Endothelial cell of umbilical vein (primary cell): ENCODE measurements around the gene BCL2L13. TPM values are rescaled to one million over a fixed set of nuclear protein-coding genes. Genes with fewer than 3 reads are reported as not detected.

Experiments used
- BruUV-seq: library from RNA; stranded (reverse); fragments of 400-500 nt; replicated peaks from 2 replicates; lab custom pipeline; 2021; lab: Mats Ljungman, UMichigan
- CTCF ChIA-PET: fragments of 300-600, 350-600 bp; sonication (Branson Sonifier 250); formaldehyde crosslinking; loops from one replicate; lab custom pipeline; 2021; ENCODE audit warnings: antibody characterized with exemption, inconsistent platforms; lab: Charles Lee
- POLR2A ChIA-PET: fragments of 300-600, 350-600 bp; sonication (Branson Sonifier 250); formaldehyde crosslinking; loops from one replicate; lab custom pipeline; 2021; ENCODE audit warnings: antibody characterized with exemption, inconsistent platforms; lab: Charles Lee
- DNase-seq: peaks from one replicate; pipeline ENCODE4 v3.0.0-alpha.2; 2011; ENCODE audit warnings: low read depth, low spot score
- FAIRE-seq: peaks from 2 replicates; lab custom pipeline; 2011; peaks lifted over from hg19 to GRCh38; lab: Jason Lieb, UNC
- H2AFZ ChIP-seq: 2 replicates; pipeline ENCODE4 v1.6.0; 2012; ENCODE audit warnings: low read depth, low read length, control low read depth, inconsistent platforms
- H3K27ac ChIP-seq: 2 replicates; pipeline ENCODE4 v1.5.1; 2011; ENCODE audit warnings: low read depth, mild to moderate bottlenecking, control low read depth, low read length, moderate library complexity; ENCODE audit not compliant: insufficient read depth
- H3K27me3 ChIP-seq, 2 experiments: 2 replicates each; pipeline versions ENCODE4 v1.6.0 to v1.6.1; 2011; ENCODE audit warnings: low read length in 2 of 2, mixed read lengths in 1 of 2; ENCODE audit not compliant: control insufficient read depth in 2 of 2, insufficient read depth in 2 of 2
- H3K36me3 ChIP-seq, 2 experiments: 2 replicates in 1 of 2; 3 replicates in 1 of 2; pipeline ENCODE4 v1.5.1; 2011; ENCODE audit warnings: low read length in 2 of 2, mild to moderate bottlenecking in 1 of 2, moderate library complexity in 1 of 2; ENCODE audit not compliant: control insufficient read depth in 2 of 2, insufficient read depth in 2 of 2; ENCODE audit errors: extremely low read depth in 1 of 2
- H3K4me1 ChIP-seq: 3 replicates; pipeline ENCODE4 v1.5.1; 2011; ENCODE audit warnings: mild to moderate bottlenecking, low read length; ENCODE audit not compliant: control insufficient read depth, insufficient read depth; ENCODE audit errors: extremely low read depth
- H3K4me2 ChIP-seq: 2 replicates; pipeline ENCODE4 v1.6.1; 2011; ENCODE audit warnings: low read length, control low read depth, mixed read lengths; ENCODE audit not compliant: insufficient read depth
- H3K4me3 ChIP-seq, 3 experiments: fragments of 200-600 bp in 1 of 3; sonication (generic), shearing (Covaris generic) in 1 of 3; replicated peaks in 1 of 3; 2 replicates each; pipeline ENCODE4 v1.5.1; 2011 to 2016; ENCODE audit warnings: control low read depth in 3 of 3, low read length in 3 of 3, mild to moderate bottlenecking in 2 of 3, inconsistent platforms in 1 of 3, low read depth in 1 of 3, moderate library complexity in 1 of 3; ENCODE audit not compliant: insufficient read depth in 1 of 3
- H3K79me2 ChIP-seq: 2 replicates; pipeline ENCODE4 v1.6.0; 2012; ENCODE audit warnings: low read length, inconsistent platforms; ENCODE audit not compliant: control insufficient read depth, insufficient read depth
- H3K9ac ChIP-seq: replicated peaks from 2 replicates; pipeline ENCODE3; 2011; ENCODE audit warnings: low read length, control low read depth; ENCODE audit not compliant: insufficient read depth; ENCODE audit errors: extremely low read depth
- H3K9me1 ChIP-seq: replicated peaks from 3 replicates; pipeline ENCODE4 v1.6.0; 2011; ENCODE audit warnings: mild to moderate bottlenecking, low read length; ENCODE audit not compliant: control insufficient read depth, insufficient read depth; ENCODE audit errors: extremely low read depth
- H3K9me3 ChIP-seq: replicated peaks from 2 replicates; pipeline ENCODE4 v1.5.1; 2012; ENCODE audit warnings: low read length, inconsistent platforms; ENCODE audit not compliant: control insufficient read depth, insufficient read depth
- H4K20me1 ChIP-seq: replicated peaks from 2 replicates; pipeline ENCODE3; 2011; ENCODE audit warnings: mild to moderate bottlenecking, low read length; ENCODE audit not compliant: control insufficient read depth, insufficient read depth; ENCODE audit errors: extremely low read depth
- EZH2 ChIP-seq: IDR thresholded peaks from 2 replicates; pipeline ENCODE4 v1.6.1; 2012; ENCODE audit warnings: borderline replicate concordance, low read depth, mild to moderate bottlenecking, moderate library complexity, low read length, inconsistent platforms; ENCODE audit not compliant: severe bottlenecking
- GATA2 ChIP-seq: IDR thresholded peaks from 2 replicates; pipeline ENCODE4 v1.7.0; 2011; ENCODE audit warnings: low read depth, mild to moderate bottlenecking, moderate library complexity, mixed read lengths, low read length; ENCODE audit not compliant: insufficient read length, insufficient read depth
- JUN ChIP-seq: IDR thresholded peaks from 2 replicates; pipeline ENCODE4 v1.6.1; 2011; ENCODE audit warnings: borderline replicate concordance, low read depth; ENCODE audit not compliant: insufficient read length, insufficient read depth
- MYC ChIP-seq: IDR thresholded peaks from one replicate; pipeline ENCODE4 v1.6.1; 2011; ENCODE audit warnings: mild to moderate bottlenecking, low read depth, low read length
- POLR2AphosphoS5 ChIP-seq: IDR thresholded peaks from 2 replicates; pipeline ENCODE4 v1.6.1; 2012; ENCODE audit warnings: low read depth, mild to moderate bottlenecking, control low read depth, low read length, moderate library complexity; ENCODE audit not compliant: insufficient read depth
- dilution Hi-C: fragments of 300-500 bp; cut with MboI; formaldehyde crosslinking; loops from one replicate; pipeline ENCODE4 v1.15.0; 2019; ENCODE audit warnings: low sequenced_read_pairs; ENCODE audit not compliant: extremely low pct_ligation_motif_present
- intact Hi-C: fragments of 100-400 bp; cut with micrococcal nuclease; formaldehyde crosslinking; loops from one replicate; pipeline ENCODE4 v1.10.0; 2022
- polyA plus RNA-seq, 4 experiments: library from polyadenylated mRNA; depleted of rRNA in 3 of 4; stranded (reverse) in 3 of 4; unstranded in 1 of 4; fragments of >200 nt; gene quantifications; 2 replicates each; pipeline versions ENCODE4 v1.2.1 to v1.2.3, GENCODE V29; 2011 to 2012; ENCODE audit warnings: missing spikeins in 1 of 4
- total RNA-seq: library from RNA; stranded (reverse); gene quantifications from 2 replicates; pipeline ENCODE4 v1.2.3, GENCODE V29; 2021
- TF ChIP-seq, protein P1 (sequence below): IDR thresholded peaks from 2 replicates; pipeline ENCODE4 v1.6.1; 2011; ENCODE audit not compliant: insufficient read depth, insufficient read length

The BCL2L13 gene
- total and polyA plus RNA-seq, 2 donors (not counting 3 experiments of a cell fraction or from before 2014, with no cell fraction given) = 28.1 to 36.2 TPM

DNA sequence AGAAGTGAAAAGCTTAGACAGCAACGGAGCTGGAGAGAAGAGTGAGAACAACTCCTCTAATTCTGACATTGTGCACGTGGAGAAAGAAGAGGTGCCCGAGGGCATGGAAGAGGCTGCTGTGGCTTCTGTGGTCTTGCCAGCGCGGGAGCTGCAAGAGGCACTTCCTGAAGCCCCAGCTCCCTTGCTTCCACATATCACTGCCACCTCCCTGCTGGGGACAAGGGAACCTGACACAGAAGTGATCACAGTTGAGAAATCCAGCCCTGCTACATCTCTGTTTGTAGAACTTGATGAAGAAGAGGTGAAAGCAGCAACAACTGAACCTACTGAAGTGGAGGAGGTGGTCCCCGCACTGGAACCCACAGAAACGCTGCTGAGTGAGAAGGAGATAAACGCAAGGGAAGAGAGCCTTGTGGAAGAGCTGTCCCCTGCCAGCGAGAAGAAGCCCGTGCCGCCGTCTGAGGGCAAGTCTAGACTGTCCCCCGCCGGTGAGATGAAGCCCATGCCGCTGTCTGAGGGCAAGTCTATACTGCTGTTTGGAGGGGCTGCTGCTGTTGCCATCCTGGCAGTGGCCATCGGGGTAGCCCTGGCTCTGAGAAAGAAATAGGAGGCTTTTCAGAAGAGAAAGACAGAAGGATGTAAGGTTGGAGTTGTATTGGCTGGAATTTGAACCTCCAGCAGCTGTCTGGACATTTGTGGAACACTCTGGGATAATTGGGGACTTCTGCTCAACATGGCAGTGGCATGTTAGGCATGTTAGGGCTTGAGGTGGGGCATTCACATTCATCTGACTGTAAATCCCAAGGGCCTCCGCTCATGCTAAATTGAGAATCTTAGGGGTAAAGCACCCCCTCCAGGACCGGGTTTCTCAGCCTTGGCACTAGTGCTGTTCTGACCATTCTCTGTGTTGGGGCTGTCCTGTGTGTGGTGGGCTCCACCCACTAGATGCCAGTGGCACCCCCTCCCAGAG, 88.7 kb downstream of the BCL2L13 start:
- H2AFZ ChIP-seq = no peak overlapping the region
- no peaks in the 10 kb centered on the region for H3K9me1 ChIP-seq
- no peak for TF ChIP-seq GATA2
- DNase-seq = no peak
- CTCF ChIA-PET = interaction anchor here (1.2 kb wide), 1 partner anchor 15 kb away, joined by 3 read pairs; no protein-coding TSS in a partner anchor
- peaks cover 7 to 14% of the 10 kb centered on the region in 2 experiments for H3K36me3 ChIP-seq
- H3K4me1 ChIP-seq = no peaks in the 10 kb centered on the region
- dilution Hi-C loops = no loop called here
- FAIRE-seq = no peak
- H3K79me2 ChIP-seq = peaks cover 5% of the 10 kb centered on the region
- H4K20me1 ChIP-seq = peaks cover 3% of the 10 kb centered on the region
- H3K4me3 ChIP-seq = no peak overlapping the region
- intact Hi-C loops = no loop called here
- H3K9ac ChIP-seq = no peak overlapping the region
- POLR2A ChIA-PET = no interaction called here
- H3K4me2 ChIP-seq = no peak overlapping the region
- TSS peak; percentile 21 for BruUV-seq
- H3K27me3 ChIP-seq = no peaks in the 10 kb centered on the region
- H3K27ac ChIP-seq = no peak overlapping the region
- H3K9me3 ChIP-seq = no peaks in the 10 kb centered on the region

DNA sequence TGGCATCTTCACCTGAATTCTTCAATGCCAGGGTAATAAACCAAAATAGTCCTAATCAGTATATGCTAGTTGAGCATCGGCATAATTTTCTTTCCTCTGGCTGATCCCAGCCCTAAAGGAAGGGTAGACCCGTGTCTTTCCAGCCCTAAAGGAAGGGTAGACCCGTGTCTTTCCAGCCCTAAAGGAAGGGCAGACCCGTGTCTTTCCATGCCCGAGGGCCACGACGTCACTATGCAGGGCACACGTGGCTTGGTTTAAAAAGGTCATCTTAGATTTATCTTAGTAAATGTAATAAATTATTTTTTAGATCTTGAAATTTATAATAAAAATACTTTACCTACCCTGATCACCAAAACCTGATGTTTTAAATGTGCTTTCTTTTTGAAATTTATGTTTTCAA, 90.2 kb downstream of the BCL2L13 start:
- no peak overlapping the region for H3K27ac ChIP-seq
- H3K9me3 ChIP-seq = no peaks in the 10 kb centered on the region
- BruUV-seq = no TSS peak
- no peak overlapping the region for H3K4me2 ChIP-seq
- DNase-seq (no peak), FAIRE-seq (no peak)
- POLR2A ChIA-PET = no interaction called here
- H3K9me1 ChIP-seq = no peaks in the 10 kb centered on the region
- H3K4me1 ChIP-seq = peaks cover 3% of the 10 kb centered on the region
- no peak overlapping the region for H3K9ac ChIP-seq
- no peak overlapping the region for H3K4me3 ChIP-seq
- H4K20me1 ChIP-seq = peaks cover 3% of the 10 kb centered on the region
- dilution Hi-C loops = no loop called here
- TF ChIP-seq, protein P1, sequence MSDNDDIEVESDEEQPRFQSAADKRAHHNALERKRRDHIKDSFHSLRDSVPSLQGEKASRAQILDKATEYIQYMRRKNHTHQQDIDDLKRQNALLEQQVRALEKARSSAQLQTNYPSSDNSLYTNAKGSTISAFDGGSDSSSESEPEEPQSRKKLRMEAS = no peak
- no peak for TF ChIP-seq GATA2
- TF ChIP-seq POLR2AphosphoS5 = no peak
- TF ChIP-seq MYC = no peak
- no peak for TF ChIP-seq EZH2
- TF ChIP-seq JUN = no peak
- no peaks in the 10 kb centered on the region for H3K79me2 ChIP-seq
- peaks cover 7 to 17% of the 10 kb centered on the region in 2 experiments for H3K36me3 ChIP-seq
- H2AFZ ChIP-seq = no peak overlapping the region
- intact Hi-C loops = no loop called here
- CTCF ChIA-PET = interaction anchor here (0.7 kb wide), 1 partner anchor 170 kb away, joined by 3 read pairs; no protein-coding TSS in a partner anchor
- no peaks in the 10 kb centered on the region for H3K27me3 ChIP-seq
